CD14-positive monocyte (primary cell): ENCODE results near the gene TRAPPC3. TPM values are rescaled to one million over a fixed set of nuclear protein-coding genes. Genes with fewer than 3 reads are reported as not detected.

Experiments
- DNase-seq, 3 donors: peaks; one replicate each; pipeline ENCODE4 v3.0.0-alpha.2; 2011 to 2022
- H2AFZ ChIP-seq: 2 replicates; pipeline ENCODE4 v1.6.0; 2012; ENCODE audit warnings: mild to moderate bottlenecking, low read depth, low read length, inconsistent platforms; ENCODE audit not compliant: insufficient read depth, poor library complexity, severe bottlenecking
- H3K27ac ChIP-seq, 2 donors: 1 replicate in 1 of 2; 2 replicates in 1 of 2; pipeline ENCODE4 v1.5.1; 2012 to 2013; ENCODE audit warnings: low read length in 2 of 2, control low read depth in 1 of 2, inconsistent platforms in 1 of 2, low read depth in 1 of 2, mild to moderate bottlenecking in 1 of 2
- H3K27me3 ChIP-seq, 2 donors: one replicate each; pipeline versions ENCODE4 v1.6.0 to v1.6.1; 2011 to 2013; ENCODE audit warnings: low read length in 2 of 2; ENCODE audit not compliant: control insufficient read depth in 2 of 2, insufficient read depth in 2 of 2
- H3K36me3 ChIP-seq, 2 donors: replicated peaks in 1 of 2; 1 replicate in 1 of 2; 2 replicates in 1 of 2; pipeline versions ENCODE4 v1.5.1 to v1.6.1; 2012 to 2013; ENCODE audit warnings: low read length in 2 of 2, control low read depth in 1 of 2, inconsistent platforms in 1 of 2, mild to moderate bottlenecking in 1 of 2; ENCODE audit not compliant: insufficient read depth in 2 of 2, control insufficient read depth in 1 of 2
- H3K4me1 ChIP-seq, 2 donors: 1 replicate in 1 of 2; 2 replicates in 1 of 2; pipeline versions ENCODE4 v1.5.1 to v1.6.1; 2012 to 2013; ENCODE audit warnings: low read length in 2 of 2, control low read depth in 1 of 2, inconsistent platforms in 1 of 2, mild to moderate bottlenecking in 1 of 2, moderate library complexity in 1 of 2; ENCODE audit not compliant: insufficient read depth in 2 of 2, control insufficient read depth in 1 of 2
- H3K4me2 ChIP-seq: replicated peaks from 2 replicates; pipeline ENCODE3; 2012; ENCODE audit warnings: low read length, moderate library complexity, mild to moderate bottlenecking; ENCODE audit not compliant: poor library complexity, severe bottlenecking; ENCODE audit errors: extremely low read depth
- H3K4me3 ChIP-seq, 3 experiments: fragments of 200-600 bp in 1 of 3; sonication (generic) in 1 of 3; replicated peaks in 1 of 3; 1 replicate in 2 of 3; 2 replicates in 1 of 3; pipeline ENCODE4 v1.5.1; 2011 to 2013; ENCODE audit warnings: low read length in 3 of 3, mild to moderate bottlenecking in 3 of 3, control low read depth in 2 of 3, low read depth in 2 of 3, inconsistent platforms in 1 of 3, moderate library complexity in 1 of 3
- H3K79me2 ChIP-seq: 2 replicates; pipeline ENCODE4 v1.6.0; 2012; ENCODE audit warnings: mild to moderate bottlenecking, control low read depth, inconsistent platforms, low read length, moderate library complexity; ENCODE audit not compliant: insufficient read depth
- H3K9ac ChIP-seq: 2 replicates; pipeline ENCODE4 v1.6.0; 2017; ENCODE audit warnings: low read length, mild to moderate bottlenecking; ENCODE audit not compliant: insufficient read depth, poor library complexity, severe bottlenecking
- H3K9me3 ChIP-seq, 2 donors: replicated peaks in 1 of 2; 1 replicate in 1 of 2; 2 replicates in 1 of 2; pipeline versions ENCODE4 v1.5.1 to v1.6.1; 2012 to 2013; ENCODE audit warnings: low read length in 2 of 2, control low read depth in 1 of 2; ENCODE audit not compliant: control insufficient read depth in 1 of 2, insufficient read depth in 1 of 2
- H4K20me1 ChIP-seq: 2 replicates; pipeline ENCODE4 v1.6.0; 2012; ENCODE audit warnings: mild to moderate bottlenecking, low read length, control low read depth, moderate library complexity; ENCODE audit not compliant: insufficient read depth
- H3K27ac Mint-ChIP-seq, 7 donors: one replicate each; pipeline ENCODE4 v1.8.0; 2020; ENCODE audit warnings: mild to moderate bottlenecking in 7 of 7, mixed read lengths in 7 of 7, moderate library complexity in 6 of 7, inconsistent platforms in 2 of 7
- H3K27me3 Mint-ChIP-seq, 3 donors: one replicate each; pipeline ENCODE4 v1.8.0; 2021 to 2022; ENCODE audit warnings: low read depth in 3 of 3, mild to moderate bottlenecking in 3 of 3, mixed read lengths in 3 of 3, moderate library complexity in 3 of 3, inconsistent platforms in 1 of 3
- H3K36me3 Mint-ChIP-seq, 2 donors: one replicate each; pipeline ENCODE4 v1.8.0; 2020; ENCODE audit warnings: mixed read lengths in 2 of 2, inconsistent platforms in 1 of 2, mild to moderate bottlenecking in 1 of 2
- H3K4me1 Mint-ChIP-seq: one replicate; pipeline ENCODE4 v1.8.0; 2020; ENCODE audit warnings: mild to moderate bottlenecking, mixed read lengths
- H3K4me3 Mint-ChIP-seq, 2 donors: one replicate each; pipeline ENCODE4 v1.8.0; 2020; ENCODE audit warnings: mild to moderate bottlenecking in 2 of 2, mixed read lengths in 2 of 2, moderate library complexity in 1 of 2
- H3K9me3 Mint-ChIP-seq, 7 donors: one replicate each; pipeline ENCODE4 v1.8.0; 2020 to 2022; ENCODE audit warnings: mixed read lengths in 7 of 7, mild to moderate bottlenecking in 6 of 7, moderate library complexity in 6 of 7, inconsistent platforms in 2 of 7
- CTCF ChIP-seq: fragments of 200-600 bp; IDR thresholded peaks from one replicate; pipeline ENCODE4 v1.8.0; 2022; ENCODE audit warnings: antibody characterized with exemption, mild to moderate bottlenecking
- WGBS: methylation state at CpG from one replicate; pipeline ENCODE4 v1.1.5; 2013; ENCODE audit warnings: missing lambda C conversion rate; ENCODE audit not compliant: insufficient coverage; 5-methylcytosine and 5-hydroxymethylcytosine counted together
- intact Hi-C, 2 donors: fragments of 100-400 bp; cut with micrococcal nuclease; formaldehyde crosslinking; loops; one replicate each; pipeline versions ENCODE4 v1.15.0 to v1.15.1; 2023
- polyA plus RNA-seq, 3 donors: library from polyadenylated mRNA; depleted of rRNA in 1 of 3; unstranded in 2 of 3; stranded (reverse) in 1 of 3; fragments of 300-500 nt in 2 of 3; fragments of >200 nt in 1 of 3; fragmentation: Illumina TruSeq in 2 of 3; gene quantifications; 1 replicate in 2 of 3; 2 replicates in 1 of 3; pipeline ENCODE4 v1.2.3, GENCODE V29; 2012 to 2021

The TRAPPC3 gene
- polyA plus RNA-seq, 3 donors, result 61.1 to 136 (median 125) TPM

DNA sequence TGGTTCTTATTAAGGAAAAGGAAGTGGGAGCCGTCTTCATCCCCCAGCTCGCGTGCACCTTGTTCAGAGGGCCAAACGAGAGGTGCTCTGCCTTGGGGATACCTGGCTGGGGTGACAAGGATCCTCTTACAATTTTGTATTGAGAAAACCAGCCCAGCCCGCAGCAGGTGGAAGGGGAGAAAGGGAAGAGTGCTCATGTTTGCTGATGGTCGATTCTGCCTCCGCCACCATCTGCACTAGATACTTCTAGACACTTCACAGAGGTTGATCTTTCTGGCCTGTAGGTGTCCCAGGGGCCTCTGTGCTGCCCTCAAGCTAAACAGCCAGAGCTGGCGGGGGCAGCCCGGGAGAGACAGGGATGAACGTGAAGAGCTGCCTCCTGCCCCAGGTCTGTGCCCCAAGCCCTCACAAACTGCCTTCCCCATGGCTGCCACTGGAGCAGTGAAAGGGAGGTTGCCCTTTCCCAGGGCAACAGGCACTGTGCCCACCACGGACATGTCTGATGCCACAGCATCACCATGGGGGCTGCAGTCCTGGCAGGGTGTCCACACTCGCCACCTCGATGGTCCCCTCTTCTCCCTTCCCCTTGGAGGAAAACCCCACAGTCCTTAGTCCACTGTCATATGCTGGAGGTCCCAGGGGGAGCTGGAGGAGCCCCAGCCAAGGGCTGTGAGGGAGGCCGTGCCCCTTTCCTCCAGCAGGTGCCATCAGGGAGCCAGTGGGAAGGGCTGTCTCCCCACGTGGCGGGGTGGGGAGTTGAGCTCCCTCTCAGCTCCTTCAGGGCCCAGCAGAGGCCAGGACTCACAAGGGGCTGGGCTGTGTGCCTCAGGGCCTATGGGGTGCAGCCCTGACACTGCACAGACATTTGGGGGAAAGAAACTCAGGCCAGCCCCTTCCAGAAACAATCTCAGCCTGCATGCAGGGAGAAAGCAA, 52.5 kb downstream of the TRAPPC3 start:
- no peaks in the 10 kb centered on the region for H3K9me3 ChIP-seq
- Mint-ChIP-seq H3K36me3 (peaks cover 36 to 51% of the 10 kb centered on the region in 2 donors), H3K27me3 (peaks cover 0 to 6% (median 0%) of the 10 kb centered on the region in 3 donors), H3K4me1 (peaks cover 44% of the 10 kb centered on the region), H3K4me3 (no peak overlapping the region), H3K9me3 (peaks cover 0 to 3% (median 0%) of the 10 kb centered on the region in 7 donors), H3K27ac (peak overlapping the region; percentile 79 to 94 (median 90))
- H3K27me3 ChIP-seq, result no peaks in the 10 kb centered on the region
- no peak overlapping the region for H3K9ac ChIP-seq
- intact Hi-C loops, result loop anchor here in 1 of 2 donors (5.0 kb wide), 1 partner anchor 91 kb away; no protein-coding TSS in a partner anchor
- DNase-seq, result no peak
- peaks cover 36 to 51% of the 10 kb centered on the region in 2 donors for H3K36me3 ChIP-seq
- peaks cover 6% of the 10 kb centered on the region for H4K20me1 ChIP-seq
- no peak for TF ChIP-seq CTCF
- no peak overlapping the region for H3K4me3 ChIP-seq
- 76% methylated on average over 6 of the region's 16 CpGs for WGBS
- no peak overlapping the region for H3K4me2 ChIP-seq
- peak overlapping the region; percentile 67 to 90 for H3K27ac ChIP-seq
- peaks cover 14% of the 10 kb centered on the region for H3K79me2 ChIP-seq
- H2AFZ ChIP-seq, result peak overlapping the region; percentile 79
- H3K4me1 ChIP-seq, result peaks cover 38 to 43% of the 10 kb centered on the region in 2 donors

GRCh38 chr1:36095760-36096405, 53.4 kb downstream of the TRAPPC3 start:
- Histone ChIP-seq H2AFZ (peak overlapping the region; percentile 79), H3K27me3 (no peaks in the 10 kb centered on the region), H3K4me2 (peak overlapping the region; percentile 37), H3K36me3 (peaks cover 44 to 60% of the 10 kb centered on the region in 2 donors), H3K9me3 (no peaks in the 10 kb centered on the region), H4K20me1 (peaks cover 15% of the 10 kb centered on the region), H3K4me3 (no peak overlapping the region), H3K27ac (peak overlapping the region; percentile 67 to 90), H3K79me2 (peaks cover 23% of the 10 kb centered on the region), H3K9ac (no peak overlapping the region), H3K4me1 (peaks cover 38 to 43% of the 10 kb centered on the region in 2 donors)
- WGBS, result 40% methylated on average over 1 of the region's 15 CpGs
- no peak for TF ChIP-seq CTCF
- intact Hi-C loops, result loop anchor here in 1 of 2 donors (5.0 kb wide), 1 partner anchor 91 kb away; no protein-coding TSS in a partner anchor
- Mint-ChIP-seq H3K4me3 (no peak overlapping the region), H3K9me3 (peaks cover 0 to 2% (median 0%) of the 10 kb centered on the region in 7 donors), H3K4me1 (peaks cover 44% of the 10 kb centered on the region), H3K27ac (peak overlapping the region; percentile 79 to 94 (median 90)), H3K27me3 (peaks cover 0 to 6% (median 0%) of the 10 kb centered on the region in 3 donors), H3K36me3 (peaks cover 41 to 59% of the 10 kb centered on the region in 2 donors)
- peak; percentile 61 to 71 (median 69) for DNase-seq
